Activated T-cell treated with anti-CD3 and anti-CD28 coated beads for 1 hour (primary cell): Measurements from ENCODE around the gene FNIP2.
"Not testable (repeated sequence)": the region's sequence is repeated elsewhere in the genome, so short reads cannot be mapped to it uniquely, and the experiment has no call there.

ENCODE experiments used
- DNase-seq: peaks from one replicate; pipeline ENCODE4 v3.0.0-alpha.2; 2020; ENCODE audit warnings: low read depth

The FNIP2 gene

GRCh38 chr4:158768555-158769174 is at the start of gene FNIP2:
FNIP2 (plus strand) TSS chr4:158769026; CDS start chr4:158769213, 187 bp downstream.
- peak; percentile 55 for DNase-seq

DNA sequence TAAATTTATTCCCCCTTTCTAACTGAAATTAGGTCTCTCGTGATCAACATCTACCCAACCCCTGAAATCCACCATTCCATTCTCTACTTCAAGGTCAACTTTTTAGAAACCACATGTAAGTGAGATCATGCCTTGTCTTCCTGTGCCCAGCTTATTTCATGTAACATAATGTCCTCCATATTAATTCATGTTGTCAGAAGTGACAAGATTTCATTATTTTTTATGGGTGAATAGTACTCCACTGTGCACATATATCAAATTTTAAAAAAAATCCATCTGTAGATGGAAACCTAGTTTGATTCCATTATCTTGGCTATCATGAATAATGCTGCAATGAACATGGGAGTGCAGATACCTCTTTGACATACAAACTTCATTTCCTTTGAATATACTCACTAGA is 47.1 kb upstream of the FNIP2 start:
- DNase-seq: no peak

DNA sequence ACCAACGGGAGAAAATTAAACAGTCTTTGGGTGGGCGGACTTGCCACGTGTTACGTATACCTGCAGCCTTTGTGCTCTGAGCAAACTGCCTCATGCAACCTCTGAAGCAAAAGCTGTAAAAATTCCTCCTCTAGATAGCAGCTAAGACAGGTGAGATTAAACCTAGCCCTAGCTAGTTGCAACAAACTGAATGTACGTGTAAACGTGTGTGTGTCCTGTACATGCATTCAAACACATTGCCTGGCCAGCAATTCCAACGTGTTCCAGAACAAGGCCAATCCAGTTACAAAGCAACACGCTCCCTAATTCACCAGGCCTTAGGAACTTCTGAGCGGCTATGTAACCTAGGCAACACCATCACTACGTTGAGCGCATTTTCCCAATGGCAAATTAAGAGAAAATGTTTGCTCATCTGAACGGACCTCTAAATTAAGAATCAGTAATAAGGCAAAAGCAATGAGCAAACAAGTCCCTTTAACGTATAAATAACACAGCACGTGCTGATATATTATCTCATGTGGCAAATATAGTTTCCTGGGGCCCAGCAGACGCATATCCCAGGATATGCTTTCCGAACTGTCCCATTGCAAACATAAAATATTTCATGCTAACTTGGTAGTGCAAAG is 46.4 kb upstream of the FNIP2 start:
- DNase-seq: no peak

DNA sequence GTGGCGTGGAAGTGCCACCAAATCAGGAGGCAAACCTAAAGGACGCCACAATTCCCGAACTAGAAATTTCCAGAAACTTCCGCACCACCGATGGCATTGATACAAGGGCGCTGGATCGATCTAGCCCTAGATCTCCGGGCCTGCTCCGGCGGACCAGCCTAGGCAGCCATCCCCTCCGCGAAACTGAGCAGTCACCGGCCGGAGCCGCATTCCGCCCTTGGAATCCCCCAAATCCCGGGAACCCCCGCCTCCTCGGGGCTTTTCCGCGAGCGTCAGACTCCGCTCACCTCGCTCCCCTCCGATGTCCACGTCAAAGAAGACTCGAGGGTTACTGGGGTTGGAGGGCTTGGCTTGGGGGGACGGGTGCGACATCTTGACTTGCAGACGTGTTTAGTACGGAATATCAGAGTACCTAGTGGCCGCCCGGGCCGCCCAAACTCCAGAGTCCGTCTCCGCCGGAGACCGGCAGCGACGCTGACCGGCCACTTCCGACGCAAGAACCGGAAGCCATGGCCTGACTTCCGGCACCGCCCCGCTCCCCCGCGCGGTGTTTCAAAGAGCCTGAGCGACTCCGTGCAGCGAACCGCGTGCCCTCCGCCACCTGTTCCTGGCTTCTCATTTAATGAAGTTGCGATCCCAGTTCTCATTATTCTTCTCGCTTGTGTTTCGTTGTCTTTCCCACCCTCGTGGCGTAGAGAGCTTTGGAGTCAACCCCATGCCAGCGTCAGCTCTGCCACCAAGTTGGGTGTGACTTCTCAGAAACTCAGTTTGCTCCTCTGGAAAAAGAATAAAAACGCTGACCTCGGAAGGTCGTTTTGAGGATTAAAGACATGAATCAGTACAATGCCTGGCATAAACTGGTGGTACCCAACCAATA is 45.7 kb upstream of the FNIP2 start, which contains the start of gene PPID:
Gene PPID, minus strand, starts transcription at position 480 of the 877 bp plus-strand sequence. Its CDS starts 108 bp downstream, at position 372.
- DNase-seq: peak; percentile 65

DNA sequence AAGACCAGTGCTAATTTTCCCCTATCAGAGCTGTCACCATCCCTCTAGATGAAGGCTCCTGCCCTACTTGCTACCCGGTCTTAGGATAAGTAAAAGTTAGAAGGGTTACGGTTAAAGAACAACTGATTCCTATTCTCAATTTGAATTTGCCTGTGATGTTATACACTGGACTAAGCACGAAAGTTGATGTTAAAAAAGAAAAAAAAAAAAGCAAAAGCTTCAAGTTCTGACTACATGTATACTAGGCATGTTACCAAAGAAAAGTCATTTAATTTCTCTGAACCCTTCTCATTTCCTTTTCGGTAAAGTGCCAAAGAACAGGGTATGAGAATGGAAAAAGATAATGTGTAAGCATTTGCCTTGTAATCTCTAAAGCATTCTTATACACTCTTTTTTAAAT is 44.2 kb upstream of the FNIP2 start:
- no peak for DNase-seq

GRCh38 chr4:158726633-158727032 is 42.2 kb upstream of the FNIP2 start:
- DNase-seq: no peak

- no peak for DNase-seq
Observed at GRCh38 chr4:158728236-158728635, 40.6 kb upstream of the FNIP2 start.

GRCh38 chr4:158729716-158730559 is 38.9 kb upstream of the FNIP2 start:
- peak; percentile 42 for DNase-seq

DNA sequence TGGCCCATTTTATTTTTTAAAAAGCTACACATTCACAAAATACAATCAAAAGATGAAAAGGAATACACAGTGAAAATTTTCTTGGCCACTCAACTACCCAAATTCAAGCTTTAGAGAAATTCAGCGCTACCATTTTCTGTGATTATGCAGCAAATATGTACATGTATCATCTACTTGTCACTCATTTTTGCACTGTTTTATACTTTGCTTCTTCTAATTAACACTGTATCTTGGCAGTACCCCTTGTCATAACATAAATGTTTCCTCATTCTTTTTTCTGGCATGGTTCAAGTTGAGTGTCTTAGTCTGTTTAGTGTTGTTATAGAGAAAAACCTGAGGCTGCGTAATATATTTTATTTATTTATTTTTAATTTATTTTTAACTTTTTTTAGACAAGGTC is 30.0 kb upstream of the FNIP2 start:
- no peak for DNase-seq

- no peak for DNase-seq
Observed at GRCh38 chr4:158739600-158739999, 29.2 kb upstream of the FNIP2 start.

GRCh38 chr4:158741326-158742021 is 27.4 kb upstream of the FNIP2 start:
- no peak for DNase-seq

DNA sequence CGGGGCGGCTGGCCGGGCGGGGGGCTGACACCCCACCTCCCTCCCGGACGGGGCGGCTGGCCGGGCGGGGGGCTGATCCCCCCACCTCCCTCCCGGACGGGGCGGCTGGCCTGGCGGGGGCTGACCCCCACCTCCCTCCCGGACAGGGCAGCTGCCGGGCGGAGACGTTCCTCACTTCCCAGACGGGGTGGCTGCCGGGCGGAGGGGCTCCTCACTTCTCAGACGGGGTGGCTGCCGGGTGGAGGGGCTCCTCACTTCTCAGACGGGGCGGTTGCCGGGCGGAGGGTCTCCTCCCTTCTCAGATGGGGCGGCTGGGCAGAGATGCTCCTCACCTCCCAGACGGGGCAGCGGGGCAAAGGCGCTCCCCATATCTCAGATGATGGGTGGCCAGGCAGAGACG is 22.3 kb upstream of the FNIP2 start:
- DNase-seq: not testable (repeated sequence)

GRCh38 chr4:158750379-158750778 is 18.4 kb upstream of the FNIP2 start:
- DNase-seq: no peak

DNA sequence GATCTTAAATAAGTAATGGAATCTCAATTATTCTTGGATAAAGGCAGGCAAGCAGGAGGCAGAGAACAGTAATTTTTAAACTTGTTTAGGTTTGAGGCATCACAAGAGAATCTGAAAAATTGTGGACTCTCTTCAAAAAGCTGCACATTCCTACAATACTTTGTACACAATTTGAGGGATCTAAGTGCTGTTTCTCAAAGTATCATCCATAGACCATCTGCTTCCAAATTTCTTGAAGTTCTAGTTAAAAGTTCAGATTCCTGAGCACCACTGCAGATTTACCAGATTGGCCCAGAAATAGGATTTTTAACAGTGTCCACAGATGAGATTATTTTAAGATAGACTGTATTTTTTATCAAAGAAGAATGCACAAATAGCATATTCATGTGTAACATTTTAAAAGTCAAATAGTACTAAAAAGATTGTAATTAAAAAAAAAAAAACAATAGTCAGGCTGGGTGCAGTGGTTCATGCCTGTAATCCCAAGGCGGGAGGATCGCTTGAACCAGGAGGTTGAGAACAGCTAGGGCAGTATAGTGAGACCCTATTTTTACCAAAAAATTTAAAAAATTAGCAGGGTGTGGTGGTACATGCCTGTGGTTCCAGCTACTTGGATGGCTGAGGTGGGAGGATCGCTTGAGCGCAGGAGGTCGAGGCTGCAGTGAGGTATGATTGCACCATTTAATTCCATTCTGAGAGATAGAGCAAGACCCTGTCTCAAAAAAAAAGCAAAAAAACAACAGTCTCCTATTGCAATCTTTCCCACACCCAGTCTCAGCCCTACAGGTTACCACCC is 14.2 kb upstream of the FNIP2 start:
- no peak for DNase-seq

DNA sequence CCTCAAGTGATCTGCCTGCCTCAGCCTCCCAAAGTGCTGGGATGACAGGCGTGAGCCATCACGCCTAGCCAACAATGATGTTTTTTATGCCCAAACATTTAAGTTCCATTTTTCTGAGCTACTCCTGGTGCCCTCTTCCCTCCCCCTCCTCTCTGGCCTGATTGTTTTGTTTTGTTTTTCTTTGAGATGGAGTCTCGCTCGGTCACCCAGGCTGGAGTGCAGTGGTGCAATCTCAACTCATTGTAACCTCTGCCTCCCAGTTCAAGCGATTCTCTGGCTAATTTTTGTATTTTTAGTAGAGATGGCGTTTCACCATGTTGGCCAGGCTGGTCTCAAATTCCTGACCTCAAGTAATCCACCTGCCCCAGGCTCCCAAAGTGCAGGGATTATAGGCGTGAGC is 13.0 kb upstream of the FNIP2 start:
- DNase-seq: not testable (repeated sequence)

DNA sequence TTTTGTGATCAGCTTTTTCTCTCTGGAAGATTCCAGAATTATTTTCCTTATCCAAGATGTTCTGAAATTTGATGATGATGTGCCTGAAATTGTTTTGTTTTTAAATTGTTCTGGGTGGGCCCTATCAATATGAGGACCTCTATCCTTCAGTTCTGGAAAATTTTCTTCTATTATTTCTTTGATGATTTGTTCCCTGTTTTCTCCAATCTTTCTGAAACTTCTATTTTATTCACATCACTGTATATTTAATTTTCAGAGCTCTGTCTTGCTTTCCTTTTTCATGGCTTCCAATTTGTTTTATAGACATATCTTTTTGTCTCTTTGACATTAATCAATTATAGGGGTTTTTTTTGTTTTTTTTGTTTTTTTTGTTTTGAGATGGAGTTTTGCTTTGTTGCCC is 12.2 kb upstream of the FNIP2 start:
- DNase-seq: no peak

DNA sequence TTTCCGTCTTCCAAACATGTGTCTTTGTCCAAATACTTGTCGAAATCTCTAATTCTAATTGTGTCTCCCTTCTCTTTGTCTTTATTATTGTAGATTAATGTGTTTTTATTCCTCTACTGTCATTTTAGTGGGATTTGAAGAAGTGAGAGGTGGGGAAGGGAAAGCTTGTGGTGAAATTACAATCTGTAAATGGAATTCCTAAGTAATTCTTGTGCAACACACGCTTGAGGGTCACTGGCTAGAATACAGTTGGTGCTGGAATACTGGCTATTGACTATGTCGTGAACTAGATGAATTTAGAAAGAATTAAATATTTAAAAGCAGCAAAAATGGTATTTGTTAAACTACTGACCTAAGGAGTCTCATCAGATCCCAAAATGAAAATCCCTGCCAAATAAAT is 10.7 kb upstream of the FNIP2 start:
- DNase-seq: no peak

GRCh38 chr4:158758703-158759102 is 10.1 kb upstream of the FNIP2 start:
- no peak for DNase-seq

DNA sequence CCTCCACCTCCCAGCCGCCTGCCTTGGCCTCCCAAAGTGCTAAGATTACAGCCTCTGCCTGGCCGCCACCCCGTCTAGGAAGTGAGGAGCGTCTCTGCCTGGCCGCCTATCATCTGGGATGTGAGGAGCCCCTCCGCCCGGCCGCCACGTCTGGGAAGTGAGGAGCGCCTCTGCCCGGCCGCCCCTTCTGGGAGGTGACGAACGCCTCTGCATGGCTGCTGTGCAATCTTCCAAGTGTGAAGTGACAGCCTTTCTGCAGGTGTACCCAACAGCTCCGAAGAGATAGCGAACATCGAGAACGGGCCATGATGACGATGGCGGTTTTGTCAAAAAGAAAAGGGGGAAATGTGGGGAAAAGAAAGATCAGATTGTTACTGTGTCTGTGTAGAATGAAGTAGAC is 9.3 kb upstream of the FNIP2 start:
- not testable (repeated sequence) for DNase-seq

GRCh38 chr4:158760866-158761265 is 8.0 kb upstream of the FNIP2 start:
- DNase-seq: no peak

- DNase-seq: no peak
Observed at GRCh38 chr4:158762553-158762952, 6.3 kb upstream of the FNIP2 start.
